Neural cell (in vitro differentiated cells): Measurements from ENCODE around the gene COG4. TPM values are rescaled to one million over a fixed set of nuclear protein-coding genes. Genes with fewer than 3 reads are reported as not detected.

Experiments
- H2AFZ ChIP-seq: fragments of 200-600, 300-800 bp; sonication (generic), shearing (Covaris generic); 2 replicates; pipeline ENCODE4 v1.6.0; 2014; ENCODE audit warnings: low read depth, mild to moderate bottlenecking, antibody characterized with exemption, low read length, moderate library complexity
- H3F3A ChIP-seq: fragments of 200-600 bp; shearing (Covaris generic); 2 replicates; pipeline ENCODE4 v1.6.1; 2016; ENCODE audit warnings: mild to moderate bottlenecking, moderate library complexity, mixed read lengths, antibody characterized with exemption, low read length; ENCODE audit not compliant: insufficient read depth, poor library complexity, severe bottlenecking
- H3K27ac ChIP-seq: fragments of 200-600, 300-800 bp; sonication (generic), shearing (Covaris generic); 2 replicates; pipeline ENCODE4 v1.5.1; 2014; ENCODE audit warnings: mild to moderate bottlenecking, low read length, moderate library complexity
- H3K27me3 ChIP-seq: fragments of 300-800, 200-600 bp; sonication (generic), shearing (Covaris generic); 2 replicates; pipeline ENCODE4 v1.6.0; 2014; ENCODE audit warnings: mild to moderate bottlenecking, low read depth, low read length, moderate library complexity; ENCODE audit not compliant: insufficient read depth
- H3K36me3 ChIP-seq: fragments of 300-800, 200-600 bp; sonication (generic), shearing (Covaris generic); 2 replicates; pipeline ENCODE4 v1.5.1; 2014; ENCODE audit warnings: mild to moderate bottlenecking, antibody characterized with exemption, low read length, moderate library complexity; ENCODE audit not compliant: insufficient read depth
- H3K4me2 ChIP-seq: fragments of 300-800, 200-600 bp; sonication (generic), shearing (Covaris generic); 2 replicates; pipeline ENCODE4 v1.6.0; 2014; ENCODE audit warnings: mild to moderate bottlenecking, low read length
- H3K4me3 ChIP-seq: fragments of 300-800, 200-600 bp; sonication (generic), shearing (Covaris generic); 2 replicates; pipeline ENCODE4 v1.5.1; 2014; ENCODE audit warnings: mild to moderate bottlenecking, low read length, moderate library complexity
- H3K79me2 ChIP-seq: fragments of 200-600 bp; shearing (Covaris generic); replicated peaks from 2 replicates; pipeline ENCODE4 v1.6.0; 2014; ENCODE audit warnings: mild to moderate bottlenecking, low read length, moderate library complexity; ENCODE audit not compliant: insufficient read depth
- H3K9ac ChIP-seq: fragments of 300-800, 200-600 bp; sonication (generic), shearing (Covaris generic); 2 replicates; pipeline ENCODE4 v1.6.1; 2016; ENCODE audit warnings: mild to moderate bottlenecking, low read length, mixed read lengths
- H3K9me2 ChIP-seq: fragments of 200-600 bp; shearing (Covaris generic); 2 replicates; pipeline ENCODE4 v1.6.1; 2016; ENCODE audit warnings: mild to moderate bottlenecking, low read length, mixed read lengths; ENCODE audit not compliant: insufficient read depth
- H3K9me3 ChIP-seq: fragments of 200-600, 300-800 bp; sonication (generic), shearing (Covaris generic); 2 replicates; pipeline ENCODE4 v1.6.1; 2016; ENCODE audit warnings: mild to moderate bottlenecking, mixed run types, low read length, moderate library complexity, mixed read lengths
- H4K20me1 ChIP-seq: fragments of 200-600 bp; shearing (Covaris generic); 2 replicates; pipeline ENCODE4 v1.6.1; 2016; ENCODE audit warnings: mild to moderate bottlenecking, mixed run types; ENCODE audit not compliant: insufficient read depth
- EP300 ChIP-seq: fragments of 450-650 bp; conservative IDR thresholded peaks from 2 replicates; pipeline ENCODE4 v1.6.1; 2014; ENCODE audit warnings: antibody characterized with exemption, mild to moderate bottlenecking, moderate library complexity; ENCODE audit not compliant: poor library complexity, severe bottlenecking
- EZH2 ChIP-seq: fragments of 200-600, 300-800 bp; shearing (Covaris generic), sonication (generic); IDR thresholded peaks from 2 replicates; pipeline ENCODE4 v1.6.1; 2014; ENCODE audit warnings: antibody characterized with exemption, low read length, borderline replicate concordance, mild to moderate bottlenecking; ENCODE audit not compliant: insufficient read depth, poor library complexity, severe bottlenecking
- MXI1 ChIP-seq: fragments of 450-650 bp; conservative IDR thresholded peaks from 2 replicates; pipeline ENCODE4 v1.6.1; 2014; ENCODE audit warnings: antibody characterized with exemption, mild to moderate bottlenecking; ENCODE audit not compliant: poor library complexity, severe bottlenecking
- POLR2AphosphoS5 ChIP-seq: IDR thresholded peaks from 2 replicates; pipeline ENCODE4 v1.6.1; 2012
- RAD21 ChIP-seq: fragments of 450-650 bp; conservative IDR thresholded peaks from 2 replicates; pipeline ENCODE4 v1.6.1; 2014; ENCODE audit warnings: antibody characterized with exemption, mild to moderate bottlenecking, moderate library complexity
- SMC3 ChIP-seq: fragments of 450-650 bp; conservative IDR thresholded peaks from 2 replicates; pipeline ENCODE4 v1.6.1; 2014; ENCODE audit warnings: antibody characterized with exemption, mild to moderate bottlenecking, moderate library complexity; ENCODE audit not compliant: poor library complexity
- TAF1 ChIP-seq: IDR thresholded peaks from 2 replicates; pipeline ENCODE4 v1.6.1; 2012; ENCODE audit warnings: low read depth
- polyA plus RNA-seq: library from polyadenylated mRNA; depleted of rRNA; stranded (reverse); fragments of >200 nt; gene quantifications from 2 replicates; pipeline ENCODE4 v1.2.3, GENCODE V29; 2014
- TF ChIP-seq, protein P1 (sequence below): IDR thresholded peaks from 2 replicates; pipeline ENCODE4 v1.6.1; 2012; ENCODE audit warnings: borderline replicate concordance
- TF ChIP-seq, protein P2 (sequence below): fragments of 450-650 bp; IDR thresholded peaks from 2 replicates; pipeline ENCODE4 v1.5.1; 2014; ENCODE audit warnings: antibody characterized with exemption, mild to moderate bottlenecking, moderate library complexity; ENCODE audit not compliant: poor library complexity, severe bottlenecking

The COG4 gene
- polyA plus RNA-seq, 1 donor from 2014 or later = 185 TPM

DNA sequence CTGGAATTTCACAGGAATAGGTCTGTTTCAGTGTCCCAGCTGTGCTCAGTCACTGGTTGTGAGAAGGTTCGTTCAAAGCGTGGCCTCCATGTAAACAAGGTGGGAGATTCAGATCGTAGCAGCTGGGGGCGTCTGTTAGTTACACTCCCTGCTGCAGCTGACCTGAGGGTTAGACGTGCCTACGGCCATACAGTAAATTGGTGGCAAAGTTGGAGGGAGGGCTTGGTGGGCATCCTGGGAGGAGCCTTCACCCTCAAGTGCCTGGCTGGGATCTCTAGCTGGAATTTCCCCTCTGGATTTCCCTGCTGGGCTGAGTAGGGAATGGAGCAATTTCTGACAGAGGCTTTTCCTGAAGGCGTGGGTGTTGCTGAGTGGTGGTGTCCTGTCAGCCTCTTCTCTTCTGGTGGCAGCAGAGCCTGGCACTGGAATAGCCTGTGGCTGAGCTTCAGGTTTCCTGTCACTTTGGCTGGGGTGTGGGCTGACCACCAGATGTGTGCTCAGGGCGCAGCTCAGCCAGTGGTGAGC lies 62.6 kb downstream of the COG4 start:
- Histone ChIP-seq H3K9ac (no peak overlapping the region), H3K27me3 (no peaks in the 10 kb centered on the region), H3F3A (no peaks in the 10 kb centered on the region), H3K4me2 (no peak overlapping the region), H3K4me3 (no peak overlapping the region), H3K9me2 (no peaks in the 10 kb centered on the region), H3K79me2 (no peaks in the 10 kb centered on the region), H4K20me1 (no peaks in the 10 kb centered on the region), H3K36me3 (no peaks in the 10 kb centered on the region), H2AFZ (no peak overlapping the region), H3K27ac (no peak overlapping the region), H3K9me3 (no peaks in the 10 kb centered on the region)
- no peak for TF ChIP-seq RAD21
- no peak for TF ChIP-seq POLR2AphosphoS5
- TF ChIP-seq, protein P1, sequence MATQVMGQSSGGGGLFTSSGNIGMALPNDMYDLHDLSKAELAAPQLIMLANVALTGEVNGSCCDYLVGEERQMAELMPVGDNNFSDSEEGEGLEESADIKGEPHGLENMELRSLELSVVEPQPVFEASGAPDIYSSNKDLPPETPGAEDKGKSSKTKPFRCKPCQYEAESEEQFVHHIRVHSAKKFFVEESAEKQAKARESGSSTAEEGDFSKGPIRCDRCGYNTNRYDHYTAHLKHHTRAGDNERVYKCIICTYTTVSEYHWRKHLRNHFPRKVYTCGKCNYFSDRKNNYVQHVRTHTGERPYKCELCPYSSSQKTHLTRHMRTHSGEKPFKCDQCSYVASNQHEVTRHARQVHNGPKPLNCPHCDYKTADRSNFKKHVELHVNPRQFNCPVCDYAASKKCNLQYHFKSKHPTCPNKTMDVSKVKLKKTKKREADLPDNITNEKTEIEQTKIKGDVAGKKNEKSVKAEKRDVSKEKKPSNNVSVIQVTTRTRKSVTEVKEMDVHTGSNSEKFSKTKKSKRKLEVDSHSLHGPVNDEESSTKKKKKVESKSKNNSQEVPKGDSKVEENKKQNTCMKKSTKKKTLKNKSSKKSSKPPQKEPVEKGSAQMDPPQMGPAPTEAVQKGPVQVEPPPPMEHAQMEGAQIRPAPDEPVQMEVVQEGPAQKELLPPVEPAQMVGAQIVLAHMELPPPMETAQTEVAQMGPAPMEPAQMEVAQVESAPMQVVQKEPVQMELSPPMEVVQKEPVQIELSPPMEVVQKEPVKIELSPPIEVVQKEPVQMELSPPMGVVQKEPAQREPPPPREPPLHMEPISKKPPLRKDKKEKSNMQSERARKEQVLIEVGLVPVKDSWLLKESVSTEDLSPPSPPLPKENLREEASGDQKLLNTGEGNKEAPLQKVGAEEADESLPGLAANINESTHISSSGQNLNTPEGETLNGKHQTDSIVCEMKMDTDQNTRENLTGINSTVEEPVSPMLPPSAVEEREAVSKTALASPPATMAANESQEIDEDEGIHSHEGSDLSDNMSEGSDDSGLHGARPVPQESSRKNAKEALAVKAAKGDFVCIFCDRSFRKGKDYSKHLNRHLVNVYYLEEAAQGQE = no peak
- TF ChIP-seq EP300 = no peak
- TF ChIP-seq, protein P2, sequence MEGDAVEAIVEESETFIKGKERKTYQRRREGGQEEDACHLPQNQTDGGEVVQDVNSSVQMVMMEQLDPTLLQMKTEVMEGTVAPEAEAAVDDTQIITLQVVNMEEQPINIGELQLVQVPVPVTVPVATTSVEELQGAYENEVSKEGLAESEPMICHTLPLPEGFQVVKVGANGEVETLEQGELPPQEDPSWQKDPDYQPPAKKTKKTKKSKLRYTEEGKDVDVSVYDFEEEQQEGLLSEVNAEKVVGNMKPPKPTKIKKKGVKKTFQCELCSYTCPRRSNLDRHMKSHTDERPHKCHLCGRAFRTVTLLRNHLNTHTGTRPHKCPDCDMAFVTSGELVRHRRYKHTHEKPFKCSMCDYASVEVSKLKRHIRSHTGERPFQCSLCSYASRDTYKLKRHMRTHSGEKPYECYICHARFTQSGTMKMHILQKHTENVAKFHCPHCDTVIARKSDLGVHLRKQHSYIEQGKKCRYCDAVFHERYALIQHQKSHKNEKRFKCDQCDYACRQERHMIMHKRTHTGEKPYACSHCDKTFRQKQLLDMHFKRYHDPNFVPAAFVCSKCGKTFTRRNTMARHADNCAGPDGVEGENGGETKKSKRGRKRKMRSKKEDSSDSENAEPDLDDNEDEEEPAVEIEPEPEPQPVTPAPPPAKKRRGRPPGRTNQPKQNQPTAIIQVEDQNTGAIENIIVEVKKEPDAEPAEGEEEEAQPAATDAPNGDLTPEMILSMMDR = no peak
- TF ChIP-seq TAF1 = no peak
- no peak for TF ChIP-seq EZH2
- TF ChIP-seq MXI1 = no peak
- TF ChIP-seq SMC3 = no peak

DNA sequence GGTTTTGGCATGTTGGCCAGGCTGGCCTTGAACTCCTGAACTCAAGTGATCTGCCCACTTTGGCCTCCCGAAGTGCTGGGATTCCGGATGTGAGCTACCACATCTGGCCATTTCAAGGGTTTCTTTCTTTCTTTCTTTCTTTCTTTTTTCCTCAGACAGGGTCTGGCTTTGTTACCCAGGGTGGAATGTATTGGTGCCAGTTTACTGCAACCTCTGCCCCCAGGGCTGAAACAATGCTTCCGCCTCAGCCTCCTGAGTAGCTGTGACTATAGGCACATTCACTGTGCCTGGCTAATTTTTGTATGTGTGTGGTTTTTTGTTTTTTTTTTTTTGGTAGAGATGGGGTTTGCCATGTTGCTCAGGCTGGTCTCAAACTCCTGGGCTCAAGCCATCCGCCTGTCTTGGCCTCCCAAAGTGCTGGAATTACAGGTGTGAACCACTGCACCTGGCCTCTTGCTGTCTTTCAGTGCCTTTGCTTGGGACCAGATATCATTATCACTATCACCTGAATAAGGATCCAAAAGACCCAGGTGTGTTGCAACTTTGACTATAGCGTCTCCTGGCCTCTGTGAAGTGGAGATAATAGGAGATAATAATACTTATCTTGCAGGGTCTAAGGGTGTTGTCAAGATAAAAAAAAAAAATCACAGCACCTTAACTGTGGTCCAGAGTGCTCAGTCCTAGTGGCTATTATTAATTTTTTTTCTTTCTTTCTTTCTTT lies 65.7 kb downstream of the COG4 start:
- no peak overlapping the region for H3K4me3 ChIP-seq
- H3K9me3 ChIP-seq = no peaks in the 10 kb centered on the region
- H3K36me3 ChIP-seq = no peaks in the 10 kb centered on the region
- H3K79me2 ChIP-seq = no peaks in the 10 kb centered on the region
- H3F3A ChIP-seq = no peaks in the 10 kb centered on the region
- no peak overlapping the region for H2AFZ ChIP-seq
- no peak overlapping the region for H3K27ac ChIP-seq
- TF ChIP-seq, protein P1 = no peak
- TF ChIP-seq TAF1 (no peak), RAD21 (no peak), POLR2AphosphoS5 (no peak), EP300 (no peak), MXI1 (no peak)
- no peak overlapping the region for H3K4me2 ChIP-seq
- no peak overlapping the region for H3K9ac ChIP-seq
- no peaks in the 10 kb centered on the region for H3K9me2 ChIP-seq
- no peaks in the 10 kb centered on the region for H3K27me3 ChIP-seq
- no peaks in the 10 kb centered on the region for H4K20me1 ChIP-seq
